NCI-H2227 (cell line): ENCODE measurements around the gene HIC2.
"Not testable (repeated sequence)": the region's sequence is repeated elsewhere in the genome, so short reads cannot be mapped to it uniquely, and the experiment has no call there.

Experiments
- DNase-seq: peaks from one replicate; lab custom pipeline; 2025; ENCODE audit not compliant: unreplicated experiment; lab: John Stamatoyannopoulos, UW

Gene HIC2

GRCh38 chr22:21417227-21417746, at the start of gene HIC2:
Gene HIC2 (plus strand): TSS chr22:21417371. CDS start chr22:21442832, 25,461 bp downstream.
- DNase-seq: not testable (repeated sequence)

GRCh38 chr22:21368603-21369310, 48.4 kb upstream of the HIC2 start:
- not testable (repeated sequence) for DNase-seq

- DNase-seq: not testable (repeated sequence)
Measured at GRCh38 chr22:21375880-21376279, 41.3 kb upstream of the HIC2 start.

- DNase-seq: not testable (repeated sequence)
Measured at GRCh38 chr22:21383701-21384467, 33.3 kb upstream of the HIC2 start, which contains the start of gene RIMBP3B. Gene RIMBP3B (plus strand): TSS chr22:21383751. CDS start chr22:21383859, 108 bp downstream.

GRCh38 chr22:21384468-21385357, 32.5 kb upstream of the HIC2 start:
- DNase-seq: not testable (repeated sequence)

- DNase-seq: not testable (repeated sequence)
Measured at GRCh38 chr22:21389480-21389879, 27.7 kb upstream of the HIC2 start.

GRCh38 chr22:21390013-21390412, 27.2 kb upstream of the HIC2 start:
- DNase-seq: not testable (repeated sequence)

GRCh38 chr22:21394613-21395012, 22.6 kb upstream of the HIC2 start:
- not testable (repeated sequence) for DNase-seq

GRCh38 chr22:21401197-21401969, 15.8 kb upstream of the HIC2 start:
- DNase-seq: not testable (repeated sequence)

GRCh38 chr22:21402763-21403314, 14.3 kb upstream of the HIC2 start:
- DNase-seq: not testable (repeated sequence)

- not testable (repeated sequence) for DNase-seq
Measured at GRCh38 chr22:21407139-21407538, 10.0 kb upstream of the HIC2 start.

- DNase-seq: not testable (repeated sequence)
Measured at GRCh38 chr22:21407792-21408191, 9.4 kb upstream of the HIC2 start.

GRCh38 chr22:21416375-21416774, 796 bp upstream of the HIC2 start:
- not testable (repeated sequence) for DNase-seq

- DNase-seq: not testable (repeated sequence)
Measured at GRCh38 chr22:21417853-21418252, 682 bp downstream of the HIC2 start.

- not testable (repeated sequence) for DNase-seq
Measured at GRCh38 chr22:21418974-21419638, 1.9 kb downstream of the HIC2 start.

GRCh38 chr22:21420180-21420763, 3.1 kb downstream of the HIC2 start:
- not testable (repeated sequence) for DNase-seq

- not testable (repeated sequence) for DNase-seq
Measured at GRCh38 chr22:21424084-21424709, 7.0 kb downstream of the HIC2 start.
